ENCODE results near the gene PTPRK. TPM values are rescaled to one million over a fixed set of nuclear protein-coding genes. Genes with fewer than 3 reads are reported as not detected.

Gene PTPRK
- polyA plus RNA-seq, 1 donor (not counting 4 experiments of a cell fraction or from before 2014, with no cell fraction given), result 52.7 TPM

GRCh38 chr6:128124713-128125112 is 395.7 kb downstream of the PTPRK start:
- H3K36me3 ChIP-seq (ENCODE audit: control insufficient read depth in 2 of 2, extremely low read depth in 1 of 2, insufficient read depth in 2 of 2, low read length in 2 of 2), result no peaks in the 10 kb centered on the region
- FAIRE-seq (no peak), DNase-seq (ENCODE audit: low read depth, low spot score) (no peak)
- dilution Hi-C loops (cut with MboI; ENCODE audit: extremely low pct_ligation_motif_present, low sequenced_read_pairs), result no loop called here
- H2AFZ ChIP-seq (ENCODE audit: control insufficient read depth, low read length), result no peak overlapping the region
- H3K4me3 ChIP-seq (ENCODE audit: control insufficient read depth in 2 of 3, extremely low read depth in 1 of 3, insufficient read depth in 2 of 3, low read depth in 1 of 3, low read length in 3 of 3), result no peak overlapping the region
- TF ChIP-seq CTCF (optimal IDR thresholded peaks at IDR 0.05 in 1 of 3, IDR thresholded peaks at IDR 0.05 in 1 of 3, conservative IDR thresholded peaks at IDR 0.05 in 1 of 3; ENCODE audit: extremely low read depth in 1 of 3, insufficient read depth in 2 of 3, low read length in 3 of 3) (no peak), EZH2 (IDR thresholded peaks at IDR 0.05; ENCODE audit: low read length) (no peak)
- H3K9me1 ChIP-seq (ENCODE audit: control insufficient read depth, extremely low read depth, insufficient read depth, low read length), result no peaks in the 10 kb centered on the region
- no peak overlapping the region for H3K27ac ChIP-seq (ENCODE audit: control insufficient read depth, insufficient read depth, low read length)
- H3K27me3 ChIP-seq (ENCODE audit: control insufficient read depth, extremely low read depth, insufficient read depth, low read length), result no peaks in the 10 kb centered on the region
- H3K4me1 ChIP-seq (ENCODE audit: control insufficient read depth, extremely low read depth, insufficient read depth, low read length), result no peaks in the 10 kb centered on the region
- H3K4me2 ChIP-seq (ENCODE audit: control insufficient read depth, extremely low read depth, insufficient read depth, low read depth, low read length), result no peak overlapping the region
- H3K79me2 ChIP-seq (ENCODE audit: control insufficient read depth, insufficient read depth, low read length), result no peaks in the 10 kb centered on the region
- no peak overlapping the region for H3K9ac ChIP-seq (ENCODE audit: control insufficient read depth, extremely low read depth, insufficient read depth, low read length)
- H3K9me3 ChIP-seq (ENCODE audit: control insufficient read depth, low read depth, low read length), result no peaks in the 10 kb centered on the region
- no peaks in the 10 kb centered on the region for H4K20me1 ChIP-seq (ENCODE audit: control insufficient read depth, extremely low read depth, insufficient read depth, low read length)

GRCh38 chr6:128121610-128122009 is 398.8 kb downstream of the PTPRK start:
- TF ChIP-seq CTCF (optimal IDR thresholded peaks at IDR 0.05 in 1 of 3, IDR thresholded peaks at IDR 0.05 in 1 of 3, conservative IDR thresholded peaks at IDR 0.05 in 1 of 3; ENCODE audit: extremely low read depth in 1 of 3, insufficient read depth in 2 of 3, low read length in 3 of 3), result no peak
- no peaks in the 10 kb centered on the region for H3K36me3 ChIP-seq (ENCODE audit: control insufficient read depth in 2 of 2, extremely low read depth in 1 of 2, insufficient read depth in 2 of 2, low read length in 2 of 2)
- DNase-seq (ENCODE audit: low read depth, low spot score), result no peak
- no peaks in the 10 kb centered on the region for H3K27me3 ChIP-seq (ENCODE audit: control insufficient read depth, extremely low read depth, insufficient read depth, low read length)
- dilution Hi-C loops (cut with MboI; ENCODE audit: extremely low pct_ligation_motif_present, low sequenced_read_pairs), result no loop called here
- no peak overlapping the region for H2AFZ ChIP-seq (ENCODE audit: control insufficient read depth, low read length)
- no peaks in the 10 kb centered on the region for H3K9me3 ChIP-seq (ENCODE audit: control insufficient read depth, low read depth, low read length)
- H3K9me1 ChIP-seq (ENCODE audit: control insufficient read depth, extremely low read depth, insufficient read depth, low read length), result no peaks in the 10 kb centered on the region
- H3K9ac ChIP-seq (ENCODE audit: control insufficient read depth, extremely low read depth, insufficient read depth, low read length), result no peak overlapping the region
- H4K20me1 ChIP-seq (ENCODE audit: control insufficient read depth, extremely low read depth, insufficient read depth, low read length), result no peaks in the 10 kb centered on the region
- H3K4me3 ChIP-seq (ENCODE audit: control insufficient read depth in 2 of 3, extremely low read depth in 1 of 3, insufficient read depth in 2 of 3, low read depth in 1 of 3, low read length in 3 of 3), result no peak overlapping the region
- no peak overlapping the region for H3K27ac ChIP-seq (ENCODE audit: control insufficient read depth, insufficient read depth, low read length)
- H3K4me1 ChIP-seq (ENCODE audit: control insufficient read depth, extremely low read depth, insufficient read depth, low read length), result no peaks in the 10 kb centered on the region
- no peak overlapping the region for H3K4me2 ChIP-seq (ENCODE audit: control insufficient read depth, extremely low read depth, insufficient read depth, low read depth, low read length)
- no peak for FAIRE-seq
- no peaks in the 10 kb centered on the region for H3K79me2 ChIP-seq (ENCODE audit: control insufficient read depth, insufficient read depth, low read length)

Data from keratinocyte (primary cell).